ENCODE data around the gene TACC3.

GRCh38 chr4:1684506-1685234 is 36.7 kb upstream of the TACC3 start:
- TF ChIP-seq, protein P1, sequence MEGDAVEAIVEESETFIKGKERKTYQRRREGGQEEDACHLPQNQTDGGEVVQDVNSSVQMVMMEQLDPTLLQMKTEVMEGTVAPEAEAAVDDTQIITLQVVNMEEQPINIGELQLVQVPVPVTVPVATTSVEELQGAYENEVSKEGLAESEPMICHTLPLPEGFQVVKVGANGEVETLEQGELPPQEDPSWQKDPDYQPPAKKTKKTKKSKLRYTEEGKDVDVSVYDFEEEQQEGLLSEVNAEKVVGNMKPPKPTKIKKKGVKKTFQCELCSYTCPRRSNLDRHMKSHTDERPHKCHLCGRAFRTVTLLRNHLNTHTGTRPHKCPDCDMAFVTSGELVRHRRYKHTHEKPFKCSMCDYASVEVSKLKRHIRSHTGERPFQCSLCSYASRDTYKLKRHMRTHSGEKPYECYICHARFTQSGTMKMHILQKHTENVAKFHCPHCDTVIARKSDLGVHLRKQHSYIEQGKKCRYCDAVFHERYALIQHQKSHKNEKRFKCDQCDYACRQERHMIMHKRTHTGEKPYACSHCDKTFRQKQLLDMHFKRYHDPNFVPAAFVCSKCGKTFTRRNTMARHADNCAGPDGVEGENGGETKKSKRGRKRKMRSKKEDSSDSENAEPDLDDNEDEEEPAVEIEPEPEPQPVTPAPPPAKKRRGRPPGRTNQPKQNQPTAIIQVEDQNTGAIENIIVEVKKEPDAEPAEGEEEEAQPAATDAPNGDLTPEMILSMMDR (IDR thresholded peaks at IDR 0.05; ENCODE audit: low read depth, low read length, poor library complexity, severe bottlenecking), result no peak
- no peak for TF ChIP-seq EZH2phosphoT487 (IDR thresholded peaks at IDR 0.05; ENCODE audit: borderline replicate concordance, low read length)
